Mesothelial cell of epicardium (in vitro differentiated cells): ENCODE results near the gene ME3. TPM values are rescaled to one million over a fixed set of nuclear protein-coding genes. Genes with fewer than 3 reads are reported as not detected.
"Not testable (repeated sequence)": the region's sequence is repeated elsewhere in the genome, so short reads cannot be mapped to it uniquely, and the experiment has no call there.

ENCODE experiments used
- DNase-seq, 2 experiments: peaks; one replicate each; pipeline ENCODE4 v3.0.0; 2021; ENCODE audit warnings: low spot score in 2 of 2; ENCODE audit not compliant: unreplicated experiment in 2 of 2
- H3K27ac Mint-ChIP-seq: 2 replicates; pipeline ENCODE4 v1.8.0; 2021; ENCODE audit warnings: mixed read lengths
- H3K27me3 Mint-ChIP-seq: 2 replicates; pipeline ENCODE4 v1.8.0; 2021; ENCODE audit warnings: low read depth, mixed read lengths
- H3K36me3 Mint-ChIP-seq: 2 replicates; pipeline ENCODE4 v1.8.0; 2021; ENCODE audit warnings: mixed read lengths
- H3K4me1 Mint-ChIP-seq: 2 replicates; pipeline ENCODE4 v1.8.0; 2021; ENCODE audit warnings: mixed read lengths
- H3K4me3 Mint-ChIP-seq: 2 replicates; pipeline ENCODE4 v1.8.0; 2021; ENCODE audit warnings: mild to moderate bottlenecking, moderate library complexity, mixed read lengths
- H3K9me3 Mint-ChIP-seq: 2 replicates; pipeline ENCODE4 v1.8.0; 2021; ENCODE audit warnings: mixed read lengths
- CTCF ChIP-seq: fragments of 200-600 bp; sonication (generic); IDR thresholded peaks from one replicate; pipeline ENCODE4 v1.5.0; 2021; ENCODE audit warnings: antibody characterized with exemption; ENCODE audit not compliant: unreplicated experiment
- total RNA-seq: library from RNA; stranded (reverse); gene quantifications from 3 replicates; pipeline ENCODE4 v1.2.1, GENCODE V29; 2021

The ME3 gene
- total RNA-seq, 1 donor from 2014 or later, result 11.8 TPM

GRCh38 chr11:86431258-86431657, 241.2 kb downstream of the ME3 start:
- H3K27ac Mint-ChIP-seq, result no peak overlapping the region
- no peak for TF ChIP-seq CTCF
- H3K4me3 Mint-ChIP-seq, result no peak overlapping the region
- no peak for DNase-seq
- peaks cover 38% of the 10 kb centered on the region for H3K36me3 Mint-ChIP-seq
- no peaks in the 10 kb centered on the region for H3K4me1 Mint-ChIP-seq
- H3K9me3 Mint-ChIP-seq, result peaks cover 47% of the 10 kb centered on the region
- no peaks in the 10 kb centered on the region for H3K27me3 Mint-ChIP-seq

GRCh38 chr11:86427441-86427840, 245.0 kb downstream of the ME3 start:
- no peak overlapping the region for H3K4me3 Mint-ChIP-seq
- no peak overlapping the region for H3K27ac Mint-ChIP-seq
- H3K36me3 Mint-ChIP-seq, result peaks cover 34% of the 10 kb centered on the region
- no peak for TF ChIP-seq CTCF
- DNase-seq, result no peak
- peaks cover 19% of the 10 kb centered on the region for H3K4me1 Mint-ChIP-seq
- no peaks in the 10 kb centered on the region for H3K27me3 Mint-ChIP-seq
- peaks cover 49% of the 10 kb centered on the region for H3K9me3 Mint-ChIP-seq

GRCh38 chr11:86423488-86423887, 248.9 kb downstream of the ME3 start:
- peaks cover 25% of the 10 kb centered on the region for H3K4me1 Mint-ChIP-seq
- DNase-seq, H3K4me3 Mint-ChIP-seq, H3K27me3 Mint-ChIP-seq: not testable (repeated sequence)
- peaks cover 14% of the 10 kb centered on the region for H3K36me3 Mint-ChIP-seq
- peak overlapping the region; percentile 33 for H3K27ac Mint-ChIP-seq
- peaks cover 27% of the 10 kb centered on the region for H3K9me3 Mint-ChIP-seq

GRCh38 chr11:86422371-86422770, 250.0 kb downstream of the ME3 start:
- DNase-seq, result no peak
- Mint-ChIP-seq H3K4me1 (peaks cover 25% of the 10 kb centered on the region), H3K27me3 (no peaks in the 10 kb centered on the region), H3K27ac (peak overlapping the region; percentile 44), H3K4me3 (no peak overlapping the region), H3K36me3 (peaks cover 9% of the 10 kb centered on the region), H3K9me3 (peaks cover 19% of the 10 kb centered on the region)
- no peak for TF ChIP-seq CTCF

GRCh38 chr11:86421946-86422345, 250.5 kb downstream of the ME3 start:
- peaks cover 6% of the 10 kb centered on the region for H3K36me3 Mint-ChIP-seq
- no peak for DNase-seq
- TF ChIP-seq CTCF, result no peak
- H3K27ac Mint-ChIP-seq, result no peak overlapping the region
- peaks cover 25% of the 10 kb centered on the region for H3K4me1 Mint-ChIP-seq
- H3K9me3 Mint-ChIP-seq, result peaks cover 14% of the 10 kb centered on the region
- no peaks in the 10 kb centered on the region for H3K27me3 Mint-ChIP-seq
- H3K4me3 Mint-ChIP-seq, result no peak overlapping the region

- Mint-ChIP-seq H3K4me1 (peaks cover 20% of the 10 kb centered on the region), H3K4me3 (no peak overlapping the region), H3K27me3 (no peaks in the 10 kb centered on the region), H3K36me3 (no peaks in the 10 kb centered on the region), H3K27ac (no peak overlapping the region), H3K9me3 (no peaks in the 10 kb centered on the region)
- no peak for TF ChIP-seq CTCF
- no peak for DNase-seq
Measured at GRCh38 chr11:86418917-86419316, 253.5 kb downstream of the ME3 start.
